ENCODE results near the gene EHD1.

GRCh38 chr11:64810271-64810890, 68.0 kb downstream of the EHD1 start, which contains the start of gene MEN1:
- TF ChIP-seq CTCF (optimal IDR thresholded peaks at IDR 0.05 in 1 of 3, IDR thresholded peaks at IDR 0.05 in 1 of 3, conservative IDR thresholded peaks at IDR 0.05 in 1 of 3; ENCODE audit: extremely low read depth in 1 of 3, insufficient read depth in 2 of 3, low read length in 3 of 3) = no peak
- TF ChIP-seq EZH2 (IDR thresholded peaks at IDR 0.05; ENCODE audit: low read length) = no peak
